GM12801 (cell line): ENCODE data around the gene ANKH.

ENCODE experiments used
- CTCF ChIP-seq: IDR thresholded peaks from one replicate; pipeline ENCODE4 v1.5.1; 2011; ENCODE audit warnings: control low read depth; ENCODE audit not compliant: insufficient read length; ENCODE audit errors: extremely low read depth

The ANKH gene

GRCh38 chr5:14700478-14701436, 170.8 kb downstream of the ANKH start:
- no peak for TF ChIP-seq CTCF

- no peak for TF ChIP-seq CTCF
Measured at GRCh38 chr5:14699807-14700400, 171.7 kb downstream of the ANKH start.

GRCh38 chr5:14699159-14699558, 172.4 kb downstream of the ANKH start:
- TF ChIP-seq CTCF: no peak

GRCh38 chr5:14698495-14698894, 173.1 kb downstream of the ANKH start:
- no peak for TF ChIP-seq CTCF

GRCh38 chr5:14696851-14697250, 174.7 kb downstream of the ANKH start:
- TF ChIP-seq CTCF: no peak

GRCh38 chr5:14696057-14696456, 175.5 kb downstream of the ANKH start:
- no peak for TF ChIP-seq CTCF

GRCh38 chr5:14695152-14695551, 176.4 kb downstream of the ANKH start:
- no peak for TF ChIP-seq CTCF
